GM20431 (cell line): ENCODE measurements around the gene MRI1.

Source experiments
- in situ Hi-C: fragments of 300-500 bp; cut with MseI, MboI; formaldehyde crosslinking; loops from one replicate; pipeline ENCODE4 v1.15.0; 2020; ENCODE audit warnings: low sequenced_read_pairs; ENCODE audit not compliant: unreplicated experiment

The MRI1 gene

GRCh38 chr19:13757805-13758772 is 6.2 kb upstream of the MRI1 start:
- in situ Hi-C loops, result no loop called here

GRCh38 chr19:13758795-13759194 is 5.5 kb upstream of the MRI1 start:
- in situ Hi-C loops, result no loop called here

GRCh38 chr19:13761423-13761822 is 2.9 kb upstream of the MRI1 start:
- in situ Hi-C loops, result no loop called here

GRCh38 chr19:13762635-13763235 is 1.6 kb upstream of the MRI1 start:
- in situ Hi-C loops, result no loop called here

GRCh38 chr19:13763265-13763664 is 1.1 kb upstream of the MRI1 start:
- in situ Hi-C loops, result no loop called here

- in situ Hi-C loops, result no loop called here
These were observed 586 bp downstream of the MRI1 start for GRCh38 chr19:13764821-13765394.

GRCh38 chr19:13765395-13766094 is 1.2 kb downstream of the MRI1 start:
- in situ Hi-C loops, result no loop called here

GRCh38 chr19:13766095-13766481 is 1.8 kb downstream of the MRI1 start:
- in situ Hi-C loops, result no loop called here

GRCh38 chr19:13768510-13768909 is 4.2 kb downstream of the MRI1 start:
- in situ Hi-C loops, result no loop called here

GRCh38 chr19:13770013-13770635 is 5.8 kb downstream of the MRI1 start:
- in situ Hi-C loops, result no loop called here

GRCh38 chr19:13774217-13775191 is 10.2 kb downstream of the MRI1 start, which contains the start of gene C19orf53:
Gene C19orf53, plus strand, starts transcription at chr19:13774456. Its CDS starts 22 bp downstream, at chr19:13774478.
- in situ Hi-C loops, result no loop called here

- in situ Hi-C loops, result no loop called here
These were observed 14.1 kb downstream of the MRI1 start for GRCh38 chr19:13778398-13778797.

GRCh38 chr19:13778847-13779246 is 14.5 kb downstream of the MRI1 start:
- in situ Hi-C loops, result no loop called here

- in situ Hi-C loops, result loop anchor here (10.0 kb wide), 1 partner anchor 75 kb away; no protein-coding TSS in a partner anchor
These were observed 15.5 kb downstream of the MRI1 start for GRCh38 chr19:13779794-13780193.

GRCh38 chr19:13781547-13781946 is 17.2 kb downstream of the MRI1 start:
- in situ Hi-C loops, result loop anchor here (10.0 kb wide), 1 partner anchor 73 kb away; no protein-coding TSS in a partner anchor

GRCh38 chr19:13782537-13782936 is 18.2 kb downstream of the MRI1 start:
- in situ Hi-C loops, result loop anchor here (10.0 kb wide), 1 partner anchor 72 kb away; no protein-coding TSS in a partner anchor

- in situ Hi-C loops, result loop anchor here (10.0 kb wide), 1 partner anchor 71 kb away; no protein-coding TSS in a partner anchor
These were observed 19.5 kb downstream of the MRI1 start for GRCh38 chr19:13783565-13784500.
